DND-41 (cell line): ENCODE data around the gene UCK2.

Experiments used
- EZH2 ChIP-seq: IDR thresholded peaks from 3 replicates; pipeline ENCODE4 v1.6.1; 2012; ENCODE audit warnings: borderline replicate concordance, low read depth, mild to moderate bottlenecking, moderate library complexity, low read length, inconsistent platforms; ENCODE audit not compliant: severe bottlenecking
- TF ChIP-seq, protein P1 (sequence below): IDR thresholded peaks from 2 replicates; pipeline ENCODE4 v1.5.1; 2012; ENCODE audit warnings: borderline replicate concordance, low read length, moderate library complexity, mild to moderate bottlenecking; ENCODE audit not compliant: poor library complexity, severe bottlenecking; ENCODE audit errors: extremely low read depth

DNA sequence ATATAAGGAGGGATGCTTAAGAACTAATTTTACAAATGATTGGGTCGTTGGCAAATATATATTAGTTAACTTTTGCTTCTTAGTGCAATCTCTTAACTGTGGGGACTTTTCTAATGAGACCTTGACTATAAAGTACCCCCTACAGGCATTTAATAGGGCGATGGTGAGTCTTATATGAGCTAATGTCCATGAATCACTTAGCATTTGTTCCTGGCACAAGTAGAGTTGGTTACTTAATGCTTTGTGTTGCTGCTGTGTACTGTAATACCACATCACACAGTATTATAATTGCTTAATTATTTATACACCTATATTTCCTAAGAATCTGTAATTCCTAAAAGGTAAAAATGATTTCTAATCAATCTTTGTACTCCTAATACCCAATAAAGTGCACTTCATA, 33.5 kb upstream of the UCK2 start:
- TF ChIP-seq, protein P1, sequence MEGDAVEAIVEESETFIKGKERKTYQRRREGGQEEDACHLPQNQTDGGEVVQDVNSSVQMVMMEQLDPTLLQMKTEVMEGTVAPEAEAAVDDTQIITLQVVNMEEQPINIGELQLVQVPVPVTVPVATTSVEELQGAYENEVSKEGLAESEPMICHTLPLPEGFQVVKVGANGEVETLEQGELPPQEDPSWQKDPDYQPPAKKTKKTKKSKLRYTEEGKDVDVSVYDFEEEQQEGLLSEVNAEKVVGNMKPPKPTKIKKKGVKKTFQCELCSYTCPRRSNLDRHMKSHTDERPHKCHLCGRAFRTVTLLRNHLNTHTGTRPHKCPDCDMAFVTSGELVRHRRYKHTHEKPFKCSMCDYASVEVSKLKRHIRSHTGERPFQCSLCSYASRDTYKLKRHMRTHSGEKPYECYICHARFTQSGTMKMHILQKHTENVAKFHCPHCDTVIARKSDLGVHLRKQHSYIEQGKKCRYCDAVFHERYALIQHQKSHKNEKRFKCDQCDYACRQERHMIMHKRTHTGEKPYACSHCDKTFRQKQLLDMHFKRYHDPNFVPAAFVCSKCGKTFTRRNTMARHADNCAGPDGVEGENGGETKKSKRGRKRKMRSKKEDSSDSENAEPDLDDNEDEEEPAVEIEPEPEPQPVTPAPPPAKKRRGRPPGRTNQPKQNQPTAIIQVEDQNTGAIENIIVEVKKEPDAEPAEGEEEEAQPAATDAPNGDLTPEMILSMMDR = no peak
- no peak for TF ChIP-seq EZH2
